ENCODE results near the gene KIAA0232.
A peak's percentile ranks its signal among the peaks of the same experiment; 100 is the strongest.
"Not testable (repeated sequence)": the region's sequence is repeated elsewhere in the genome, so short reads cannot be mapped to it uniquely, and the experiment has no call there.

KIAA0232 gene

GRCh38 chr4:6881908-6882307, 99.4 kb downstream of the KIAA0232 start:
- DNase-seq (ENCODE audit: low spot score), result no peak

DNA sequence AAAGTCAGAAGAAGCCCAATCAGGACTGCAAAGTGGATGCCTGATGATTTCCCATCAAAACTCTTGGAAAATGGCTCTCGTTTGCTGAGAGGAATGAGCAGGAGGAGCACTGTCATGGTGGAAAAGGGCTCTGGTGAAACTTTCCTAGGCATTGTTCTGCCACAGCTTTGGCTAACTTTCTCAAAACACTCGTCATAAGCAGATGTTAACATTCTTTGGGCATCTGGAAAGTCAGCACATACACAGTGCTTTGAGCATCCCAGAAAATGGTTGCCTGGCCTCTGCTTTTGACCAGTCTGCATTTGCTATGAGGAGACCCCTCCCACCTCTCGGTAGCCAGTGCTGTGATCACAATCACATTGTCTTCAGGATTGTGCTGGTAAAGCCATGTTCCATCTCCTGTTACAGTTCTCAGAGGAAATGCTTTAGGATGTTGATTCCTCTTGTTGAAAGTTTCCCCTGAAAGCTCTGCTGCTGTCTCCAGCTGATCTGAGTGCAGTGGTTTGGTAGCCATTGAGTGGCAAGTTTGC, 101.9 kb downstream of the KIAA0232 start:
- no peak for DNase-seq (ENCODE audit: low spot score)

GRCh38 chr4:6885953-6886557, 103.5 kb downstream of the KIAA0232 start:
- no peak for DNase-seq (ENCODE audit: low spot score)

- no peak for DNase-seq (ENCODE audit: low spot score)
Observed at GRCh38 chr4:6886886-6887285, 104.4 kb downstream of the KIAA0232 start.

DNA sequence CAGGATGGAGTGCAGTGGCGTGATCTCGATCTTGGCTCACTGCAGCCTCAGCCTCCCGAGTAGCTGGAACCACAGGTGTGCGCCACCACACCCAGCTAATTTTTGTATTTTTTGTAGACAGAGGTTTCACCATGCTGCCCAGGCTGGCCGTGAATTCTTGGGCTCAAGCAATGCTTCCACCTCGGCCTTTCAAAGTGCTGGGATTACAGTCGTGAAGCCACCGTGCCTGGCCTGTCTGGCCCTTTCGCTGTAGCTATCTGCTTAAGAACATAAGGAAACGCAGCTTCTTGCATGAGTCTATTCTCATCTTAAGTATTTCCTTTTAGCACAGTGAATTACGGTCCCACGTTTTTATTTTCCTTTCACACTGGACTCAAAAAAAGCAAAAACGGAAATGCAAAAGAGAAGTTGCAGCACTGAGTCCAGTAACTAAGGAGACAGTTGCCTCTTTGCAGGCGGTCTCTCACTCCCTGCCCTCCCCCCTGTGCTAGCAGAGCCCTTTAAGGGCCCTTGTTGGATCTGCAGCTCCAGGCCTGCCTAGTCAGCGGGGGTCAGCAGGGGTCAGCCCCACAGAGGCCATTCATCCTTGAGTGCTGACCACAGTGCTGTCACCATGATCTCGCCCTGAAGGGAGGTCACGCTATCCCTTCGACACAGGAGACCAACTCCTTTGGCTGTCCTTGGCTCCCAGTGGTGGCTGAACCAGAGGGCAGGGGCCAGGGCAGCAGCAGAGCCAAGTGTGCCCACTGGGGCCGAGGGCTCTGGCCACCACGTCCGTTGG, 105.3 kb downstream of the KIAA0232 start:
- DNase-seq (ENCODE audit: low spot score), result no peak

- DNase-seq (ENCODE audit: low spot score), result no peak
Observed at GRCh38 chr4:6888506-6889071, 106.1 kb downstream of the KIAA0232 start.

DNA sequence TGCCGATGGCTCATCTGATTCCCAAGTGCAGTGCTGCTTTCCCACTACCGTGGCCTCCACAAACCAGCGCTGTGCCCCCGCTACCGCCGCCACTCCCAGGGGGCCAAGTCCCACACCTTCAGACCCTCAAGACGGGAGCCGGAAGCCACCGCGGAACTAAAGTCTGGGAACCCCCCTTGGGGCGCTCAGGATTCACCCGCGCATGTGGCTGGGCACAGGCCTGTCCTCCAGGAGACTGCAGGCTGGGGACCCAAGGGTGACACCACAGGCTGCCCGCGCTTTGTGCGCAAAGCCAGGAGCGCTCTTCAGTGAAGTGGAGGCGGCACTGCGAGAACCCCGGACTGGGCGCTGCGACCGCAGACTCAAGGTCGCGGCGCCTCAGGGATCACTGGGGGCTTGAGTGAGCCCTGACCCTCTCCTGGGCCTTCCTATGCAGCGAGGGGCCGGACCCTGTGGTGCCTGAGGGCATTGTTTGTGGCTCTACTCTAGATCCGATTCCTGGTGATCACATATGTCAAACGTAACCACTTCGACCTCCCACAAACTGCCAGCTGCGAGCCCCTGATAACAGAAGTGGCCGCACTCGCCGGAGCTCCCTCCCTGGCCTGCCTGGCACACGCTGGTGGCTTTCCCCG, 106.7 kb downstream of the KIAA0232 start:
- DNase-seq (ENCODE audit: low spot score), result no peak

DNA sequence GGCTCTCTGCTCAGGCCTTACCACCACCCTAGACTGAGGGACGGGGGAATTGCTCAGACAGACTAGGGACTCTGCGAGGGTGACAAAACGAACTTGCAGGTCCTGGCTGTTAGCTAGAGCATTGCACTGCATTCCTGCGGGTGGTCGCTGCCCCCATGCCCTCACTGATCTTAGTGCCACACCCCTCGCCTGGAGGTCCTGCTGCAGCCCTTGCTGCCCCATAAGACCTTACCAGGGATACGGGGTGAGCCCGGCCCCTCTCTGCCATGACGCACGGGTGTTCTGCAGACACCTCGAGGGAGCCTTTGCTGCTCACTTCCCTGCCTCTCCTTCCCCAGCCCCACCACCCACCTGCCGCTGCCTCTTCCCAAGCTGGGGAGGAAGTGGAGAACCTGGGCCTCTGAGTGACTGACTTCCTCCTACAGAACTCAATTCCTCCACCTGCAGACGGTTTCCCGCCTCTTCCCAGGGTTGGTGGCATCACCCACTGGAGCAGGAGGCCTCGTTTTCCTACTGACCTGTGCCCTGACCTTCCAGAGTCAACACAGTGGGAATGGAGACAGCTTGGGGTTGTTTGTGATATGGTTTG, 107.3 kb downstream of the KIAA0232 start:
- DNase-seq (ENCODE audit: low spot score), result no peak

GRCh38 chr4:6890358-6890757, 107.8 kb downstream of the KIAA0232 start:
- no peak for DNase-seq (ENCODE audit: low spot score)

GRCh38 chr4:6890971-6891370, 108.4 kb downstream of the KIAA0232 start:
- DNase-seq (ENCODE audit: low spot score), result not testable (repeated sequence)

GRCh38 chr4:6891436-6892170, 109.1 kb downstream of the KIAA0232 start:
- no peak for DNase-seq (ENCODE audit: low spot score)

DNA sequence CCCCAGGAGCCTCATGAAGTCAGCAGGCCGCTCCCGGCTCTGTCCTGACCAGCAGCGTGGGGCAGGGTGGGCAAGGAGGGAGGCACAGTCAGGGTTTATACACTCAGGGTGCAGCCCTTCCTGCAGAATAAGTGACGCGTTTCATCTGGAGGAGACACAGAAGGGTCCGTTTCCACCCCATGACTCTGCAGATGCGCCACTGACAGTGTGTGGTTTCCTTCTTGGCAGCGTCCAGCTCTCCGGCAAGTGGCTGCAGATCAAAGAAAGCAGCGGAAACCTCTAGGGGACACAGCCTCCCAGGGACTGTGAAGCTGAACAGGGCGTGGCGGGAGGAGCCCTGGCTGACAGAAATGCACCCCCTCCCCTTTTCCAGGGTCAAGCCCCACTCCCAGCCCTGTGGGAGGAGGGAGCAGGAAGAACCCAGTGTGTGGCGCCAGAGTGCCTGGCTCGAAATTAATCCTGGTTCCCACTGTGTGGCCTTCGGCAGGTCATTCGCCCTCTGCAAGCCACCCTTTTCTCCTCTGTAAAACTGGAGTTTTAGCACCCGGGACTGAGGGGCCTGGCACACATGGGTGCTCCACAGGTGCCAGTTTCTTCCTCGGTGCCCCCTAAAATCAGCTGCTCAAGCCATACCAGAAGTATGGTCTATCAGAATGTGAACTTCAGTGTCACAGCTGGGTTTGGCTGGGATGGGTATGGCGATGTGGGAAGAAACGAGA, 109.8 kb downstream of the KIAA0232 start:
- DNase-seq (ENCODE audit: low spot score), result peak; percentile 58

- no peak for DNase-seq (ENCODE audit: low spot score)
Observed at GRCh38 chr4:6892909-6893202, 110.3 kb downstream of the KIAA0232 start.

- DNase-seq (ENCODE audit: low spot score), result no peak
Observed at GRCh38 chr4:6893449-6894085, 111.0 kb downstream of the KIAA0232 start.

GRCh38 chr4:6894086-6894478, 111.6 kb downstream of the KIAA0232 start:
- no peak for DNase-seq (ENCODE audit: low spot score)

DNA sequence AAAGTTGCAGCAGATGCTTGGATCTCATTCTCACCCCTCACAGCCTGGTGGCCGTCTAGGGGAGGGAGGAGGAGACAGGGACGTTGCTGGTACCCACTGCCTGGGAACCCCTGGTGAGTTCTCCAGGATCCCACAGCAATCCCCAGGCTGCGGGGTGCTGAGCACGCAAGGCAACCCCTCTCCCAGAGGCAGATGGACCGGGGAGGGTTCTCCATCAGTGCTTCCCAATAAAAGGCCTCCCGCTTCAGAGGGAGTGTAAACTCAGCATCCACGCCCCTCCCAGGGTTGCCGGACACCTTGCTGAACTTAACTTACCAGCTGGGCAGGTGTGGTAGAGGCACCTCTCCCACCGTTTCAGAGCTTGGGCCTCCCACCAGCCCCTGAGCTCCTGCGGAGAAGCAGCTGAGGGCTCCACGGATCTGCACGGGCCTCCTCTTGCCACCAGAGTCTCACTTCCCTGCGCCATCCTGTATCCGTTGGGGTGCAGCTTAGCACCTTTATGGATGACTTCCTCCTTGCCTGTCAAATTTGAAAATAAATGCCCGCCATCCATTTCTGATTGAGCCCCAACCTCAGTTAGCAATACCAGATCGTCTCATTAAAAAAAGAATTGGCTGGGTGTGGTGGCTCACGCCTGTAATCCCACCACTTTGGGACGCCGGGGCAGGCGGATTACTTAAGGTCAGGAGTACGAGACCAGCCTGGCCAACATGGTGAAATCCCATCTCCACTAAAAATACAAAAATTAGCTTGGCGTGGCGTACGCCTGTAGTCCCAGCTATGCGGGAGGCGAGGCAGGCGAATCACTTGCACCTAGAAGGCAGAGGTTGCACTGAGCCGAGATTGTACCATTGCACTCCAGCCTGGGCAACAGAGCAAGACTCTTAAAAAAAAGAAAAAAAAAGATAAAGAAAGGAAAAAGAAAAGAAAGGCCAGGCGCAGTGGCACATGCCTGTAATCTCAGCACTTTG, 112.3 kb downstream of the KIAA0232 start:
- no peak for DNase-seq (ENCODE audit: low spot score)

DNA sequence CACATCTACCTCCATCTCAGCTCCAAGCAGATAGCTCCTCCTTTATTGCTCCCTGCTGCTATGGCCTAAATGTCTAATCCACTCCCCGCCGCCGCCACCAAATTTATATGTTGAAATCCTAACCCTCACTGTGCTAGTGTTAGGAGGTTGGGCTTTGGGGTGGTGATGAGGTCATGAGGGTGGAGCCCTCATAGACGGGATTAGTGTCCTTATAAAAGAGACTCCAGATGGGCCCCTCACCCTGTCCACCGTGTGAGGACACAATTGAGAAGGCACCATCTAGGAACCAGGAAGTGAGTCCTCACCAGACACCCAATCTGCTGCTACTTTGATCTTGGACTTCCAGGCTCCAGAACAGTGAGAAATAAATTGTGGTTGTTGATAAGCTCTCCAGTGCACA, 113.5 kb downstream of the KIAA0232 start:
- no peak for DNase-seq (ENCODE audit: low spot score)

DNA sequence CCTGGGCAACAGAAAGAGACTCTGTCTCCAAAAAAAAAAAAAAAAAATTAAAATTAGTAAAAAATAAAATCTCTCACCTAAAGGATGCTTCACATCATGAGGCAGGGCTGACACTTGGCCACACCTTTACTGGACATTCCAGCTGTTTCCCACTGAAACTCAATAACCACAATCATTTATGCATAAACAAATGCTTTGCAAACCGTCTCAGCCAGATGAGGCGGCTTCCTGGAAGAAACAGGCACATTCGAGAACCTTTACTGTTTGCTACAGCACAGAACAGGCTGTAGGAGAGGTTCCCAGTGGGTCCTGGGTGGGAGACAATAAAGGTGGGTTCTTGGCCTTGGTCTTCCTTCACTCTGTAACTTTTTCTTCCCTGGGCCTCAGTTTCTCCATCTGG, 116.2 kb downstream of the KIAA0232 start:
- DNase-seq (ENCODE audit: low spot score), result peak; percentile 52

DNA sequence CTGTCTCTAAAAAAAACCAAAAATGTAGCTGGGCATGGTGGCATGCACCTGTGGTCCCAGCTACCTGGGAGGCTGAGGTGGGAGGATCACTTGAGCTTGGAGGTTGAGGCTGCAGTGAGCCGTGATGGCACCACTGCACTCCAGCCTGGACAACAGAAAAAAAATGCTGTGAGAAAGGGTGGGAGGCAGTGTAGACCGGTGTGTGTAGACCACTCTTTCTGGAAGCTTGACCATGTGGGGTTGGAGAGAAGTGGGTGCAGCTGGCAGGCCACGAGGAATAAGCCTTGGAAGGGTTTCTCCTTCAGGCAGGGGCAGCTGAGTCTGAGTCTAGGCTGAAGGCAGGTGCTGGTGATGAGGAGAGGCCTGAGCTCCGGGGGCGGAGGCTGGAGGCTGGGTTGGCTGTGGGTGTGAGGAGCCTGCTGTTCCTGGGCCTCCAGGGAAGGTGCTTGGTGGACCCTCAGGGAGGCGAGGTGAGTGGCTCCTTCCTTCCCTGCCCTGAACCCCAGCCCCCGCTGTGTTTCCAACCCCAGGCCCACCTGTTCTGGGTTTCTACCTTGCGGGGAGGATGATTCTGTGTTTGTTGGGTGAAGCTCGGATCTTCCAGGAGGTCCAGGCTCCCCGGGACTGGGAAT, 117.8 kb downstream of the KIAA0232 start:
- DNase-seq (ENCODE audit: low spot score), result no peak

Data from activated CD4-positive, alpha-beta T cell treated with anti-CD3 and anti-CD28 coated beads, Interleukin-2, Interleukin-4, amounts not matched to agents 100 ng/mL and 50 ng/mL, durations not matched to agents 16 hours and 8 hours (primary cell).